Measurements from ENCODE around the gene NRARP.

The NRARP gene

GRCh38 chr9:137323531-137324331 is 21.7 kb upstream of the NRARP start:
- DNase-seq (ENCODE audit: low read depth, low spot score), result no peak

GRCh38 chr9:137321726-137322361 is 19.8 kb upstream of the NRARP start:
- DNase-seq (ENCODE audit: low read depth, low spot score), result no peak

GRCh38 chr9:137320555-137321384 is 18.7 kb upstream of the NRARP start:
- DNase-seq (ENCODE audit: low read depth, low spot score), result no peak

GRCh38 chr9:137319739-137320551 is 17.9 kb upstream of the NRARP start:
- DNase-seq (ENCODE audit: low read depth, low spot score), result no peak

GRCh38 chr9:137319011-137319738 is 17.1 kb upstream of the NRARP start:
- no peak for DNase-seq (ENCODE audit: low read depth, low spot score)

GRCh38 chr9:137318602-137319001 is 16.5 kb upstream of the NRARP start:
- DNase-seq (ENCODE audit: low read depth, low spot score), result no peak

GRCh38 chr9:137317718-137318511 is 15.8 kb upstream of the NRARP start:
- DNase-seq (ENCODE audit: low read depth, low spot score), result no peak

GRCh38 chr9:137317021-137317717 is 15.1 kb upstream of the NRARP start:
- no peak for DNase-seq (ENCODE audit: low read depth, low spot score)

- DNase-seq (ENCODE audit: low read depth, low spot score), result no peak
Observed at GRCh38 chr9:137316012-137316981, 14.2 kb upstream of the NRARP start.

GRCh38 chr9:137315581-137316011 is 13.5 kb upstream of the NRARP start:
- no peak for DNase-seq (ENCODE audit: low read depth, low spot score)

- no peak for DNase-seq (ENCODE audit: low read depth, low spot score)
Observed at GRCh38 chr9:137314561-137315560, 12.8 kb upstream of the NRARP start.

- DNase-seq (ENCODE audit: low read depth, low spot score), result no peak
Observed at GRCh38 chr9:137313956-137314560, 12.0 kb upstream of the NRARP start.

GRCh38 chr9:137313326-137313936 is 11.4 kb upstream of the NRARP start:
- DNase-seq (ENCODE audit: low read depth, low spot score), result no peak

- DNase-seq (ENCODE audit: low read depth, low spot score), result no peak
Observed at GRCh38 chr9:137312852-137313325, 10.8 kb upstream of the NRARP start.

GRCh38 chr9:137311986-137312851 is 10.1 kb upstream of the NRARP start:
- DNase-seq (ENCODE audit: low read depth, low spot score), result no peak
